HUES6 (cell line): ENCODE results near the gene CDK5R2.

ENCODE experiments used
- H3K27ac ChIP-seq: 2 replicates; pipeline ENCODE4 v1.7.0; 2013; ENCODE audit warnings: low read depth, mild to moderate bottlenecking, low read length, inconsistent platforms
- H3K27me3 ChIP-seq: 2 replicates; pipeline ENCODE4 v1.6.1; 2013; ENCODE audit warnings: low read length; ENCODE audit not compliant: control insufficient read depth, insufficient read depth
- H3K36me3 ChIP-seq: 2 replicates; pipeline ENCODE4 v1.6.1; 2013; ENCODE audit warnings: low read length; ENCODE audit not compliant: control insufficient read depth, insufficient read depth
- H3K4me1 ChIP-seq: 2 replicates; pipeline ENCODE4 v1.6.1; 2013; ENCODE audit warnings: low read length; ENCODE audit not compliant: control insufficient read depth, insufficient read depth
- H3K4me3 ChIP-seq: 2 replicates; pipeline ENCODE4 v1.5.1; 2013; ENCODE audit warnings: low read depth, low read length
- H3K9ac ChIP-seq: one replicate; pipeline ENCODE4 v1.6.1; 2013; ENCODE audit warnings: mild to moderate bottlenecking, low read length
- H3K9me3 ChIP-seq: 2 replicates; pipeline ENCODE4 v1.6.1; 2013; ENCODE audit warnings: low read depth, low read length; ENCODE audit not compliant: control insufficient read depth, insufficient read depth

Gene CDK5R2

GRCh38 chr2:218999021-218999880, 39.8 kb downstream of the CDK5R2 start:
- Histone ChIP-seq H3K36me3 (no peaks in the 10 kb centered on the region), H3K9ac (no peak overlapping the region), H3K4me3 (peak overlapping the region; percentile 43; the same call in 1 of the 2 replicates), H3K27me3 (peaks cover 100% of the 10 kb centered on the region), H3K4me1 (peaks cover 42% of the 10 kb centered on the region), H3K27ac (no peak overlapping the region), H3K9me3 (no peaks in the 10 kb centered on the region)

GRCh38 chr2:218999881-219000568, 40.6 kb downstream of the CDK5R2 start:
- H3K4me3 ChIP-seq = peak overlapping the region; percentile 43; the same call in 1 of the 2 replicates
- no peak overlapping the region for H3K27ac ChIP-seq
- H3K9me3 ChIP-seq = no peaks in the 10 kb centered on the region
- peaks cover 41% of the 10 kb centered on the region for H3K4me1 ChIP-seq
- peaks cover 99% of the 10 kb centered on the region for H3K27me3 ChIP-seq
- no peak overlapping the region for H3K9ac ChIP-seq
- no peaks in the 10 kb centered on the region for H3K36me3 ChIP-seq

GRCh38 chr2:219000569-219000960, 41.1 kb downstream of the CDK5R2 start:
- peaks cover 99% of the 10 kb centered on the region for H3K27me3 ChIP-seq
- H3K4me1 ChIP-seq = peaks cover 41% of the 10 kb centered on the region
- H3K9me3 ChIP-seq = no peaks in the 10 kb centered on the region
- no peaks in the 10 kb centered on the region for H3K36me3 ChIP-seq
- no peak overlapping the region for H3K27ac ChIP-seq
- H3K9ac ChIP-seq = peak overlapping the region; percentile 17
- peak overlapping the region; percentile 62; the same call in 1 of the 2 replicates for H3K4me3 ChIP-seq

- H3K27me3 ChIP-seq = peaks cover 99% of the 10 kb centered on the region
- H3K4me1 ChIP-seq = peaks cover 41% of the 10 kb centered on the region
- no peaks in the 10 kb centered on the region for H3K36me3 ChIP-seq
- H3K27ac ChIP-seq = no peak overlapping the region
- H3K9me3 ChIP-seq = no peaks in the 10 kb centered on the region
- no peak overlapping the region for H3K9ac ChIP-seq
- H3K4me3 ChIP-seq = peak overlapping the region; percentile 62
These were observed 41.7 kb downstream of the CDK5R2 start for GRCh38 chr2:219001100-219001576.

GRCh38 chr2:219001577-219002394, 42.3 kb downstream of the CDK5R2 start:
- Histone ChIP-seq H3K4me1 (peaks cover 36% of the 10 kb centered on the region), H3K9me3 (no peaks in the 10 kb centered on the region), H3K4me3 (peak overlapping the region; percentile 62), H3K27ac (no peak overlapping the region), H3K9ac (no peak overlapping the region), H3K27me3 (peaks cover 97% of the 10 kb centered on the region), H3K36me3 (no peaks in the 10 kb centered on the region)

- no peaks in the 10 kb centered on the region for H3K36me3 ChIP-seq
- no peak overlapping the region for H3K27ac ChIP-seq
- H3K4me3 ChIP-seq = peak overlapping the region; percentile 62
- H3K4me1 ChIP-seq = peaks cover 36% of the 10 kb centered on the region
- H3K9ac ChIP-seq = no peak overlapping the region
- H3K9me3 ChIP-seq = no peaks in the 10 kb centered on the region
- peaks cover 97% of the 10 kb centered on the region for H3K27me3 ChIP-seq
These were observed 43.2 kb downstream of the CDK5R2 start for GRCh38 chr2:219002395-219003266.

GRCh38 chr2:219003267-219003634, 43.8 kb downstream of the CDK5R2 start:
- no peaks in the 10 kb centered on the region for H3K9me3 ChIP-seq
- H3K4me3 ChIP-seq = peak overlapping the region; percentile 62; the same call in 1 of the 2 replicates
- no peak overlapping the region for H3K27ac ChIP-seq
- no peak overlapping the region for H3K9ac ChIP-seq
- H3K27me3 ChIP-seq = peaks cover 96% of the 10 kb centered on the region
- peaks cover 36% of the 10 kb centered on the region for H3K4me1 ChIP-seq
- H3K36me3 ChIP-seq = no peaks in the 10 kb centered on the region

- Histone ChIP-seq H3K4me1 (peaks cover 31% of the 10 kb centered on the region), H3K27ac (no peak overlapping the region), H3K36me3 (no peaks in the 10 kb centered on the region), H3K4me3 (no peak overlapping the region), H3K9ac (no peak overlapping the region), H3K9me3 (no peaks in the 10 kb centered on the region), H3K27me3 (peaks cover 95% of the 10 kb centered on the region)
These were observed 44.5 kb downstream of the CDK5R2 start for GRCh38 chr2:219003979-219004378.

- no peaks in the 10 kb centered on the region for H3K9me3 ChIP-seq
- no peak overlapping the region for H3K27ac ChIP-seq
- no peak overlapping the region for H3K4me3 ChIP-seq
- no peaks in the 10 kb centered on the region for H3K4me1 ChIP-seq
- peaks cover 82% of the 10 kb centered on the region for H3K27me3 ChIP-seq
- H3K36me3 ChIP-seq = no peaks in the 10 kb centered on the region
- H3K9ac ChIP-seq = no peak overlapping the region
These were observed 49.8 kb downstream of the CDK5R2 start for GRCh38 chr2:219009294-219009693.

GRCh38 chr2:219010162-219010756, 50.8 kb downstream of the CDK5R2 start:
- H3K27ac ChIP-seq = no peak overlapping the region
- H3K36me3 ChIP-seq = no peaks in the 10 kb centered on the region
- H3K9ac ChIP-seq = no peak overlapping the region
- H3K4me1 ChIP-seq = no peaks in the 10 kb centered on the region
- H3K4me3 ChIP-seq = no peak overlapping the region
- peaks cover 83% of the 10 kb centered on the region for H3K27me3 ChIP-seq
- H3K9me3 ChIP-seq = no peaks in the 10 kb centered on the region
